ENCODE measurements around the gene ZNF382.
A peak's percentile ranks its signal among the peaks of the same experiment; 100 is the strongest.

The ZNF382 gene

DNA sequence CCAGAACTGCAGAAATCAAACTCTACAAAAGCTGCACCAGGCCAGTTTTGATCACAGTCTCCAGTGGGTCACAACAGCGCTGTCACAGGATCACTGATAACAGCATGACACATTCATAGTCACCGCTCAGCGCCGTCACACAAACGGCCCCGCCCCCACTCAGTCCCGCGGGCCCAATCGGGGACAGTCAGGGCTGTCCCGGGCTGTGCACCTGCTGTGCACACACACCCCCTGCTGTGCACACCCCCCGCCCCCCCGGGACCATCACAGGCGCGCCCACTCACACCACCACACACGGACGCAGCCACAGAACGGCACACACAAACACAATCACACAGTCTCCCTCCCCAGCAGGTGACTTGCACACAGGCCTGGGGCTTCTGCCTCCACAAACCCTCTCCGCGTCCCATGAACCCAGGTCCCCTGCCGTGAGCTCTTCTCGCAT is 435 bp upstream of the ZNF382 start:
- peak overlapping the region; percentile 82 for H3K4me3 ChIP-seq (ENCODE audit: low read depth, low read length)

DNA sequence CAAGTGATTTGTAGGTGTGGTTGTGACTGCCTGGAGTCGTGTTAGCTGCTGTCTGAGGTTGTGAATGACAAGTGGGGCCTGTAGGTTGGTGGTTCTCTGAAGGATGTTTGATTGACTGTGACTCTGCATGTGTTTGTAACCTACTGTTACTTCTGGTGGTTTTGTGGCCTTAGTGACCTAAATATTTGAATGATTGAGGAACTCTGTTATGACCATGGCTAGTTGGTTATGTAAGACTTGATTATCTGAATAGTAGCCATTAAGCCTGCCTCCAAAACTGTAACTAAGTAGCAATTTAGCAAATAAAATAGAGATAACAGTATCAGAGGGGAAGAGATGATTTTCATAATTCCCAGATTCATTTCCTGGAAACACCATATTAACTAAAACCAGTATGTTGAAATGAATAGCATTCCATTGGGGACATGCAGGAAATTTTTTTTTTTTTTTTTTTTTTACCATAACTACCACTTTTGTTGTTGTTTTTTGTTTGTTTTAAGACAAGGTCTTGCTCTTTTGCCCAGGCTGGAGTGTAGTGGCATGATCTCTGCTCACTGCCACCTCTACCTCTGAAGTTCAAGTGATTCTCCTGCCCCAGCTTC is 865 bp downstream of the ZNF382 start:
- Histone ChIP-seq H3K36me3 (ENCODE audit: control insufficient read depth, insufficient read depth, low read length) (peaks cover 6% of the 10 kb centered on the region), H3K4me1 (ENCODE audit: control insufficient read depth, insufficient read depth, low read length) (no peaks in the 10 kb centered on the region), H3K4me3 (ENCODE audit: low read depth, low read length) (peak overlapping the region; percentile 82), H3K9me3 (ENCODE audit: control insufficient read depth, insufficient read depth, low read length) (no peaks in the 10 kb centered on the region), H3K9ac (ENCODE audit: low read depth, low read length) (no peak overlapping the region), H3K27me3 (ENCODE audit: control insufficient read depth, insufficient read depth, low read length) (peaks cover 15% of the 10 kb centered on the region), H3K27ac (ENCODE audit: low read depth, low read length) (no peak overlapping the region)

More for the DNA sequence above, 435 bp upstream of the ZNF382 start:
- no peaks in the 10 kb centered on the region for H3K4me1 ChIP-seq (ENCODE audit: control insufficient read depth, insufficient read depth, low read length)
- no peaks in the 10 kb centered on the region for H3K9me3 ChIP-seq (ENCODE audit: control insufficient read depth, insufficient read depth, low read length)
- no peaks in the 10 kb centered on the region for H3K36me3 ChIP-seq (ENCODE audit: control insufficient read depth, insufficient read depth, low read length)
- no peak overlapping the region for H3K27ac ChIP-seq (ENCODE audit: low read depth, low read length)
- peaks cover 15% of the 10 kb centered on the region for H3K27me3 ChIP-seq (ENCODE audit: control insufficient read depth, insufficient read depth, low read length)
- no peak overlapping the region; the same call in 1 of the 2 replicates for H3K9ac ChIP-seq (ENCODE audit: low read depth, low read length)

DNA sequence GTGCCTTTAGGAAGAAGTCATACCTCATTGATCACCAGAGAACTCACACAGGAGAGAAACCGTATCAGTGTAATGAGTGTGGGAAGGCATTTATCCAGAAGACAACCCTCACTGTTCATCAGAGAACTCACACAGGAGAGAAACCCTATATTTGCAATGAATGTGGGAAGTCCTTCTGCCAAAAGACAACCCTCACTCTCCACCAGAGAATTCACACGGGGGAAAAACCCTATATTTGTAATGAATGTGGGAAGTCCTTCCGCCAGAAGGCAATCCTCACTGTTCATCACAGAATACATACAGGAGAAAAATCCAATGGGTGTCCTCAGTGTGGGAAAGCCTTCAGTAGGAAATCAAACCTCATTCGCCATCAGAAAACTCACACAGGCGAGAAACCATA is 21.9 kb downstream of the ZNF382 start:
- peaks cover 84% of the 10 kb centered on the region for H3K9me3 ChIP-seq (ENCODE audit: control insufficient read depth, insufficient read depth, low read length)
- no peak overlapping the region for H3K4me3 ChIP-seq (ENCODE audit: low read depth, low read length)
- no peak overlapping the region for H3K9ac ChIP-seq (ENCODE audit: low read depth, low read length)
- no peaks in the 10 kb centered on the region for H3K4me1 ChIP-seq (ENCODE audit: control insufficient read depth, insufficient read depth, low read length)
- no peaks in the 10 kb centered on the region; the same call in 1 of the 2 replicates for H3K36me3 ChIP-seq (ENCODE audit: control insufficient read depth, insufficient read depth, low read length)
- H3K27ac ChIP-seq (ENCODE audit: low read depth, low read length), result no peak overlapping the region
- H3K27me3 ChIP-seq (ENCODE audit: control insufficient read depth, insufficient read depth, low read length), result no peaks in the 10 kb centered on the region

DNA sequence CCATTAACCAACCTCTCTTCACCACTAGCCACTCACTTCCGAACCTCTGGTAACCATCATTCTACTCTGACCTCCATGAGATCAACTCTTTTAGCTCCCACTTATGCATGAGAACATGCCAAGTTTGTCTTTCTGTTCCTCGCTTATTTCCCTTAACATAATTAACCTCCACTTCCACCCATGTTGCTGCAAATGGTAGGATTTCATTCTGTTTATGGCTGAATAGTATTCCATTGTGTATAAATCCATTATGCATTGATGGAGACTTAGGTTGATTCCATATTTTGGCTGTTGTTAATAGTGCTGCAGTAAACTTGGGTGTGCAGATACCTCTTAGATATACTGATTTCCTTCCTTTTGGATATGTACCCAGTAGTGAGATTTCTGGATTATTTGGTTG is 30.2 kb downstream of the ZNF382 start:
- H3K27me3 ChIP-seq (ENCODE audit: control insufficient read depth, insufficient read depth, low read length), result no peaks in the 10 kb centered on the region
- no peak overlapping the region for H3K4me3 ChIP-seq (ENCODE audit: low read depth, low read length)
- peaks cover 86% of the 10 kb centered on the region for H3K9me3 ChIP-seq (ENCODE audit: control insufficient read depth, insufficient read depth, low read length)
- no peaks in the 10 kb centered on the region for H3K4me1 ChIP-seq (ENCODE audit: control insufficient read depth, insufficient read depth, low read length)
- H3K36me3 ChIP-seq (ENCODE audit: control insufficient read depth, insufficient read depth, low read length), result peaks cover 16% of the 10 kb centered on the region
- H3K27ac ChIP-seq (ENCODE audit: low read depth, low read length), result no peak overlapping the region
- no peak overlapping the region for H3K9ac ChIP-seq (ENCODE audit: low read depth, low read length)

DNA sequence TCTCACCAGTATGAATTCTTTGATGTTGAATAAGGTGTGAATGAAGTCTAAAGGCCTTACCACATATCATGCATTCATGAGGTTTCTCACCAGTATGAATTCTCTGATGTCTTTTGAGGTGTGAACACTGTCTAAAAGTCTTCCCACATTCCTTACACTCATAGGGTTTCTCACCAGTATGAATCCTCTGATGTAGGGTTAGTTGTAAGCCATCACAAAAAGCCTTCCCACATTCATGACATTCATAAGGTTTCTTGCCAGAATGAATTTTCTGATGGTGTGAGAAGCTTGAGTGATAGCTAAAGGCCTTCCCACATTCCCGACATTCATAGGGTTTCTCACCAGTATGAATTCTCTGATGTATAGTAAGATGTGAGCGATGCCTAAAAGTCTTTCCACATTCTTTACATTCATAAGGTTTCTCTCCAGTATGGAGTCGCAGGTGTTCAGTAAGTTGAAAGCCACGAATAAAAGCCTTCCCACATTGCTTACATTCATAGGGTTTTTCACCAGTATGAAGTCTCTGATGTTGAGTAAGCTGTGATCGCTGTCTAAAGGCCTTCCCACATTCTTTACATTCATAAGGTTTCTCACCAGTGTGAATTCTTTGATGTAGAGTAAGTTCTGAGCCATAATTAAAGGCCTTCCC is 33.9 kb downstream of the ZNF382 start:
- no peaks in the 10 kb centered on the region for H3K27me3 ChIP-seq (ENCODE audit: control insufficient read depth, insufficient read depth, low read length)
- H3K4me3 ChIP-seq (ENCODE audit: low read depth, low read length), result peak overlapping the region; percentile 13; the same call in 1 of the 2 replicates
- H3K9me3 ChIP-seq (ENCODE audit: control insufficient read depth, insufficient read depth, low read length), result peaks cover 84% of the 10 kb centered on the region
- H3K36me3 ChIP-seq (ENCODE audit: control insufficient read depth, insufficient read depth, low read length), result peaks cover 19% of the 10 kb centered on the region
- H3K9ac ChIP-seq (ENCODE audit: low read depth, low read length), result no peak overlapping the region
- H3K4me1 ChIP-seq (ENCODE audit: control insufficient read depth, insufficient read depth, low read length), result no peaks in the 10 kb centered on the region
- H3K27ac ChIP-seq (ENCODE audit: low read depth, low read length), result no peak overlapping the region

DNA sequence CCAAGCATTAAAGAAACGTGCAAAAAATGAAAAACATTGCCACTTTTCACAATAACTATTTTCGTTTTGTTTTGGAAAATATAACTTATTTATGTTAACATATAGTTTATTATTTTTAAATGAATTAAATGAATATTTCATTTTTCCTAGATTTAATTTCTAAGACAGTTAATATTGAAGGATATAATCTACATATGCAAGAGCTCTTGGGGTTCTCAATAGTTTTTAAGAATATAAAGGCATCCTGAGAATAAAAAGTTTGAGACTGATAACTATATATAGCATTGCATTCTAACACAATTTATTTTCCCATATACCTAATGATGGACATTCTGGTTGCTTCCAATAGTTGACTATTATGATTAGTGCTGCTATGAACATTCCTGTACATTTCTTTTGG is 41.6 kb downstream of the ZNF382 start:
- Histone ChIP-seq H3K4me1 (ENCODE audit: control insufficient read depth, insufficient read depth, low read length) (no peaks in the 10 kb centered on the region), H3K36me3 (ENCODE audit: control insufficient read depth, insufficient read depth, low read length) (peaks cover 40% of the 10 kb centered on the region), H3K9me3 (ENCODE audit: control insufficient read depth, insufficient read depth, low read length) (peaks cover 69% of the 10 kb centered on the region)

DNA sequence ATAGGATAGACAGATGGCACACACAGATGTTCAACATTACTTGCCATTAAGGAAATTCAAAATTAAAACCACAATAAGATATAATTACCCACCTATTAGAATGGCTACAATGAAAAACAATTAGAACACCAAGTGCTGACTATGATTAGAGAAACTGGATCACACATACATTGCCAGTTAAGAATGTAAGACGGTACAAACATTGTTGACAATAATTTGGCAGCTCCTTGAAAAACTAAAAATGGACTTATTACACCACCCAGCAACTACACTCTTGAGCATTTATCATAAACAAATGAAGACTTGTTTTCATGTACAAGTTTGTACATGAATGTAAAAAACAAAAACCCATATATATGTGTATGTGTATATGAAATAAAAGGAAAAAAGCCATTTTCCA is 47.8 kb downstream of the ZNF382 start:
- Histone ChIP-seq H3K9me3 (ENCODE audit: control insufficient read depth, insufficient read depth, low read length) (peaks cover 53% of the 10 kb centered on the region), H3K36me3 (ENCODE audit: control insufficient read depth, insufficient read depth, low read length) (peaks cover 63% of the 10 kb centered on the region), H3K4me1 (ENCODE audit: control insufficient read depth, insufficient read depth, low read length) (no peaks in the 10 kb centered on the region)

More for the DNA sequence above, 41.6 kb downstream of the ZNF382 start:
- H3K27ac ChIP-seq (ENCODE audit: low read depth, low read length), result no peak overlapping the region
- no peaks in the 10 kb centered on the region for H3K27me3 ChIP-seq (ENCODE audit: control insufficient read depth, insufficient read depth, low read length)
- H3K4me3 ChIP-seq (ENCODE audit: low read depth, low read length), result no peak overlapping the region
- H3K9ac ChIP-seq (ENCODE audit: low read depth, low read length), result no peak overlapping the region

DNA sequence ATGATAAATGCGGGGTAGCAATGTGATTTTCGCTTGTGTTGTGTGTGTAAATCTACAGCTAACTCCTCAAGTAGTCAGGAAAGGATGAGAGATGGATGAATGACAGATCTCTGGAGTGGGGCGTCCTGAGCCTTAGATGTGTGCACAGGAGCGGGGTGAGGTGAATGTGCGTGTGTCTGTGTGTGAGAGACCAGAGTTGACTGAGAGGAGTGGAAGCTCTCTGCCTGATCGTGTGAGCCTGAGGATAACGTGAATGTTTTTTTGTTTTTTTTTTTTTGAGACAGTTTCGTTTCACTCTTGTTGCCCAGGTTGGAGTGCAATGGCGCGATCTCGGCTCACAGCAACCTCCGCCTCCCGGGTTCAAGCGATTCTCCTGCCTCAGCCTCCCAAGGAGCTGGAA is 60.7 kb downstream of the ZNF382 start:
- peaks cover 21% of the 10 kb centered on the region for H3K36me3 ChIP-seq (ENCODE audit: control insufficient read depth, insufficient read depth, low read length)
- peak overlapping the region; percentile 84 for H3K4me3 ChIP-seq (ENCODE audit: low read depth, low read length)
- no peaks in the 10 kb centered on the region for H3K27me3 ChIP-seq (ENCODE audit: control insufficient read depth, insufficient read depth, low read length)
- H3K9ac ChIP-seq (ENCODE audit: low read depth, low read length), result no peak overlapping the region
- no peak overlapping the region for H3K27ac ChIP-seq (ENCODE audit: low read depth, low read length)
- H3K9me3 ChIP-seq (ENCODE audit: control insufficient read depth, insufficient read depth, low read length), result peaks cover 9% of the 10 kb centered on the region
- no peaks in the 10 kb centered on the region for H3K4me1 ChIP-seq (ENCODE audit: control insufficient read depth, insufficient read depth, low read length)

More for the DNA sequence above, 47.8 kb downstream of the ZNF382 start:
- H3K27me3 ChIP-seq (ENCODE audit: control insufficient read depth, insufficient read depth, low read length), result no peaks in the 10 kb centered on the region
- H3K4me3 ChIP-seq (ENCODE audit: low read depth, low read length), result no peak overlapping the region
- no peak overlapping the region for H3K27ac ChIP-seq (ENCODE audit: low read depth, low read length)
- H3K9ac ChIP-seq (ENCODE audit: low read depth, low read length), result no peak overlapping the region

DNA sequence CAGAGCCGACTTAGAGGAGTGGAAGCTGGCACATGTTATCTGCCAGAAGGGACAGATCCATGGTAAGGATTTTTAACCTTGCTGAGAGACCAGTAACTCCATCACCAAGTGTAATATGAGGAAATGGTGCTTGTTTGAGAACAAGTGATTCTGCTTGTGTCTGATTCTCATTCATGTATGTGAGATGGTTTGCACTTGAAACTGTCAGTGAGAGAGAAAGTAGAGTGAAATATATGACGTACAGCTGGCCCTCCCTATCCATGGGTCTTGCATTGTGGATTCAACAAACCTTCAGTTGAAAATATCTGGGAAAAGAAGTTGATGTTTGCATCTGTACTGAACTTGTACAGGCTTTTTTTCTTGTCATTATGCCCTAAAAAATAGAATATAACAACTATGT is 63.5 kb downstream of the ZNF382 start:
- H3K4me3 ChIP-seq (ENCODE audit: low read depth, low read length), result 0 out of 2 replicates have a peak overlapping the region, but pooled peaks have one; percentile 3

DNA sequence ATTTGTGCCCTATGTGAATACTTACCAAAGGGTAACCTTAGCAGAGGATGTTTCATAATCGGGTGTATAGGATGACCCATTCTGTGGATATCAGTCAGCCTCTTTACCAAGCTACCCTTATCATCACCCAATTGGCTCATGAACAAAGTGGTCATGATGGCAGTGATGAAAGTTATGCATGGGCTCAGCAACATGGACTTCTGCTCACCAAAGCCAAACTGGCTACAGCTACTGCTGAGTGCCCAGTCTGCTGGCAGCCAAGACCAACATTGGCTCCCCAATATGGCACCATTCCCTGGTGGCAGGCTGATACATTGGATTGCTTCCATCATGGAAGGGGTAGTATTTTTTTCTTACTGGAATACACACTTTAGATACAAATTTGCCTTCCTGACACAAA is 67.3 kb downstream of the ZNF382 start:
- peaks cover 7% of the 10 kb centered on the region; the same call in 1 of the 2 replicates for H3K9me3 ChIP-seq (ENCODE audit: control insufficient read depth, insufficient read depth, low read length)
- peaks cover 4% of the 10 kb centered on the region; the same call in 1 of the 2 replicates for H3K36me3 ChIP-seq (ENCODE audit: control insufficient read depth, insufficient read depth, low read length)
- no peak overlapping the region for H3K27ac ChIP-seq (ENCODE audit: low read depth, low read length)
- no peaks in the 10 kb centered on the region for H3K4me1 ChIP-seq (ENCODE audit: control insufficient read depth, insufficient read depth, low read length)
- H3K4me3 ChIP-seq (ENCODE audit: low read depth, low read length), result no peak overlapping the region
- H3K27me3 ChIP-seq (ENCODE audit: control insufficient read depth, insufficient read depth, low read length), result no peaks in the 10 kb centered on the region
- no peak overlapping the region for H3K9ac ChIP-seq (ENCODE audit: low read depth, low read length)

More for the DNA sequence above, 63.5 kb downstream of the ZNF382 start:
- Histone ChIP-seq H3K4me1 (ENCODE audit: control insufficient read depth, insufficient read depth, low read length) (no peaks in the 10 kb centered on the region), H3K36me3 (ENCODE audit: control insufficient read depth, insufficient read depth, low read length) (peaks cover 14% of the 10 kb centered on the region), H3K9ac (ENCODE audit: low read depth, low read length) (no peak overlapping the region), H3K9me3 (ENCODE audit: control insufficient read depth, insufficient read depth, low read length) (peaks cover 13% of the 10 kb centered on the region; the same call in 1 of the 2 replicates), H3K27ac (ENCODE audit: low read depth, low read length) (no peak overlapping the region), H3K27me3 (ENCODE audit: control insufficient read depth, insufficient read depth, low read length) (no peaks in the 10 kb centered on the region)

DNA sequence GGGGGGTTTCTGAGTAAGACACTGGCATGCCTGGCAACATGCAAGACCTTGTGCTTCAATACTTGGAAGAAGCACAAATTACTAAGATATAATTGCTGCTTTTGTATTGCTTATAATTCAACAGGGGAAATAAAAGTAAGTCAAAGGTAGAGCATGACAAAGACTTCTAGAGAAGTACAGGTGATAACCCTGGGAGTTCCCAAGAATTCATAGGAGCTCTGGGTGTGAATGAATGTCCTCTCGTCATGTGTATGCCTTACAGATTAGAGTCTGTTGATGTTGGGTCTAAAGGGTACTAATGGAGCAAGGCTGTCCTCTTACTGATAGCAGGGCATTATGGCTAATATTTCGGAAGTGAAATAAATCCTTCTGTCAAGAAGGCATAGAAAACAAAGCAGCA is 69.1 kb downstream of the ZNF382 start:
- no peak overlapping the region for H3K4me3 ChIP-seq (ENCODE audit: low read depth, low read length)
- H3K9me3 ChIP-seq (ENCODE audit: control insufficient read depth, insufficient read depth, low read length), result peaks cover 7% of the 10 kb centered on the region; the same call in 1 of the 2 replicates
- no peaks in the 10 kb centered on the region for H3K4me1 ChIP-seq (ENCODE audit: control insufficient read depth, insufficient read depth, low read length)
- H3K9ac ChIP-seq (ENCODE audit: low read depth, low read length), result no peak overlapping the region
- H3K27me3 ChIP-seq (ENCODE audit: control insufficient read depth, insufficient read depth, low read length), result no peaks in the 10 kb centered on the region
- peaks cover 12% of the 10 kb centered on the region for H3K36me3 ChIP-seq (ENCODE audit: control insufficient read depth, insufficient read depth, low read length)
- no peak overlapping the region for H3K27ac ChIP-seq (ENCODE audit: low read depth, low read length)
